ENCODE data around the gene PRMT5.

DNA sequence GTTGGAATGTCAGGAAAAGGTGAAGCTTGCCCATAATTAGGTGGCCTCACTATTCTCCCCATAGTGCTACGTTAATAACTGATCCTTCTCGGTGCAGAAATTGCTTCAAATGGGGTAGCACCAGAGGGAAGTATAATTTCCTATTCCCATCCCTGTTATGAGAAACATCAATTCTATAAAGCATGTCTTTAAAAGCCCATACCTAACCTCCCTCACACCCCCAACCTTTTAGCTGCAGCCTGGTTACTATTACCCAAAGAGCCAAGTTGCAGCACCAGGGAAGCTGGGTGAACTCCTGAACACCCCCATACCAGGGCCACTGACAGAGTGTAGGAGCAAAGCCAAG, 25.5 kb downstream of the PRMT5 start:
- TF ChIP-seq, protein P1, sequence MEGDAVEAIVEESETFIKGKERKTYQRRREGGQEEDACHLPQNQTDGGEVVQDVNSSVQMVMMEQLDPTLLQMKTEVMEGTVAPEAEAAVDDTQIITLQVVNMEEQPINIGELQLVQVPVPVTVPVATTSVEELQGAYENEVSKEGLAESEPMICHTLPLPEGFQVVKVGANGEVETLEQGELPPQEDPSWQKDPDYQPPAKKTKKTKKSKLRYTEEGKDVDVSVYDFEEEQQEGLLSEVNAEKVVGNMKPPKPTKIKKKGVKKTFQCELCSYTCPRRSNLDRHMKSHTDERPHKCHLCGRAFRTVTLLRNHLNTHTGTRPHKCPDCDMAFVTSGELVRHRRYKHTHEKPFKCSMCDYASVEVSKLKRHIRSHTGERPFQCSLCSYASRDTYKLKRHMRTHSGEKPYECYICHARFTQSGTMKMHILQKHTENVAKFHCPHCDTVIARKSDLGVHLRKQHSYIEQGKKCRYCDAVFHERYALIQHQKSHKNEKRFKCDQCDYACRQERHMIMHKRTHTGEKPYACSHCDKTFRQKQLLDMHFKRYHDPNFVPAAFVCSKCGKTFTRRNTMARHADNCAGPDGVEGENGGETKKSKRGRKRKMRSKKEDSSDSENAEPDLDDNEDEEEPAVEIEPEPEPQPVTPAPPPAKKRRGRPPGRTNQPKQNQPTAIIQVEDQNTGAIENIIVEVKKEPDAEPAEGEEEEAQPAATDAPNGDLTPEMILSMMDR (conservative IDR thresholded peaks at IDR 0.05): no peak
- no peak for TF ChIP-seq ZFX (IDR thresholded peaks at IDR 0.05)
